Neural cell (in vitro differentiated cells): ENCODE data around the gene PRICKLE2. TPM values are rescaled to one million over a fixed set of nuclear protein-coding genes. Genes with fewer than 3 reads are reported as not detected.

ENCODE experiments used
- H2AFZ ChIP-seq: fragments of 200-600, 300-800 bp; sonication (generic), shearing (Covaris generic); 2 replicates; pipeline ENCODE4 v1.6.0; 2014; ENCODE audit warnings: low read depth, mild to moderate bottlenecking, antibody characterized with exemption, low read length, moderate library complexity
- H3F3A ChIP-seq: fragments of 200-600 bp; shearing (Covaris generic); 2 replicates; pipeline ENCODE4 v1.6.1; 2016; ENCODE audit warnings: mild to moderate bottlenecking, moderate library complexity, mixed read lengths, antibody characterized with exemption, low read length; ENCODE audit not compliant: insufficient read depth, poor library complexity, severe bottlenecking
- H3K27ac ChIP-seq: fragments of 200-600, 300-800 bp; sonication (generic), shearing (Covaris generic); 2 replicates; pipeline ENCODE4 v1.5.1; 2014; ENCODE audit warnings: mild to moderate bottlenecking, low read length, moderate library complexity
- H3K27me3 ChIP-seq: fragments of 300-800, 200-600 bp; sonication (generic), shearing (Covaris generic); 2 replicates; pipeline ENCODE4 v1.6.0; 2014; ENCODE audit warnings: mild to moderate bottlenecking, low read depth, low read length, moderate library complexity; ENCODE audit not compliant: insufficient read depth
- H3K36me3 ChIP-seq: fragments of 300-800, 200-600 bp; sonication (generic), shearing (Covaris generic); 2 replicates; pipeline ENCODE4 v1.5.1; 2014; ENCODE audit warnings: mild to moderate bottlenecking, antibody characterized with exemption, low read length, moderate library complexity; ENCODE audit not compliant: insufficient read depth
- H3K4me2 ChIP-seq: fragments of 300-800, 200-600 bp; sonication (generic), shearing (Covaris generic); 2 replicates; pipeline ENCODE4 v1.6.0; 2014; ENCODE audit warnings: mild to moderate bottlenecking, low read length
- H3K4me3 ChIP-seq: fragments of 300-800, 200-600 bp; sonication (generic), shearing (Covaris generic); 2 replicates; pipeline ENCODE4 v1.5.1; 2014; ENCODE audit warnings: mild to moderate bottlenecking, low read length, moderate library complexity
- H3K79me2 ChIP-seq: fragments of 200-600 bp; shearing (Covaris generic); replicated peaks from 2 replicates; pipeline ENCODE4 v1.6.0; 2014; ENCODE audit warnings: mild to moderate bottlenecking, low read length, moderate library complexity; ENCODE audit not compliant: insufficient read depth
- H3K9ac ChIP-seq: fragments of 300-800, 200-600 bp; sonication (generic), shearing (Covaris generic); 2 replicates; pipeline ENCODE4 v1.6.1; 2016; ENCODE audit warnings: mild to moderate bottlenecking, low read length, mixed read lengths
- H3K9me2 ChIP-seq: fragments of 200-600 bp; shearing (Covaris generic); 2 replicates; pipeline ENCODE4 v1.6.1; 2016; ENCODE audit warnings: mild to moderate bottlenecking, low read length, mixed read lengths; ENCODE audit not compliant: insufficient read depth
- H3K9me3 ChIP-seq: fragments of 200-600, 300-800 bp; sonication (generic), shearing (Covaris generic); 2 replicates; pipeline ENCODE4 v1.6.1; 2016; ENCODE audit warnings: mild to moderate bottlenecking, mixed run types, low read length, moderate library complexity, mixed read lengths
- H4K20me1 ChIP-seq: fragments of 200-600 bp; shearing (Covaris generic); 2 replicates; pipeline ENCODE4 v1.6.1; 2016; ENCODE audit warnings: mild to moderate bottlenecking, mixed run types; ENCODE audit not compliant: insufficient read depth
- CTCF ChIP-seq: fragments of 450-650 bp; IDR thresholded peaks from 2 replicates; pipeline ENCODE4 v1.5.1; 2014; ENCODE audit warnings: antibody characterized with exemption, mild to moderate bottlenecking, moderate library complexity; ENCODE audit not compliant: poor library complexity, severe bottlenecking
- EP300 ChIP-seq: fragments of 450-650 bp; conservative IDR thresholded peaks from 2 replicates; pipeline ENCODE4 v1.6.1; 2014; ENCODE audit warnings: antibody characterized with exemption, mild to moderate bottlenecking, moderate library complexity; ENCODE audit not compliant: poor library complexity, severe bottlenecking
- EZH2 ChIP-seq: fragments of 200-600, 300-800 bp; shearing (Covaris generic), sonication (generic); IDR thresholded peaks from 2 replicates; pipeline ENCODE4 v1.6.1; 2014; ENCODE audit warnings: antibody characterized with exemption, low read length, borderline replicate concordance, mild to moderate bottlenecking; ENCODE audit not compliant: insufficient read depth, poor library complexity, severe bottlenecking
- MXI1 ChIP-seq: fragments of 450-650 bp; conservative IDR thresholded peaks from 2 replicates; pipeline ENCODE4 v1.6.1; 2014; ENCODE audit warnings: antibody characterized with exemption, mild to moderate bottlenecking; ENCODE audit not compliant: poor library complexity, severe bottlenecking
- POLR2AphosphoS5 ChIP-seq: IDR thresholded peaks from 2 replicates; pipeline ENCODE4 v1.6.1; 2012
- RAD21 ChIP-seq: fragments of 450-650 bp; conservative IDR thresholded peaks from 2 replicates; pipeline ENCODE4 v1.6.1; 2014; ENCODE audit warnings: antibody characterized with exemption, mild to moderate bottlenecking, moderate library complexity
- SMC3 ChIP-seq: fragments of 450-650 bp; conservative IDR thresholded peaks from 2 replicates; pipeline ENCODE4 v1.6.1; 2014; ENCODE audit warnings: antibody characterized with exemption, mild to moderate bottlenecking, moderate library complexity; ENCODE audit not compliant: poor library complexity
- TAF1 ChIP-seq: IDR thresholded peaks from 2 replicates; pipeline ENCODE4 v1.6.1; 2012; ENCODE audit warnings: low read depth
- polyA plus RNA-seq: library from polyadenylated mRNA; depleted of rRNA; stranded (reverse); fragments of >200 nt; gene quantifications from 2 replicates; pipeline ENCODE4 v1.2.3, GENCODE V29; 2014
- TF ChIP-seq, protein P1 (sequence below): IDR thresholded peaks from 2 replicates; pipeline ENCODE4 v1.6.1; 2012; ENCODE audit warnings: borderline replicate concordance

Gene PRICKLE2
- polyA plus RNA-seq, 1 donor from 2014 or later: 8.7 TPM

- no peak for TF ChIP-seq EP300
- no peak for TF ChIP-seq SMC3
Measured at GRCh38 chr3:64108784-64109317, 116.4 kb downstream of the PRICKLE2 start (continued).

DNA sequence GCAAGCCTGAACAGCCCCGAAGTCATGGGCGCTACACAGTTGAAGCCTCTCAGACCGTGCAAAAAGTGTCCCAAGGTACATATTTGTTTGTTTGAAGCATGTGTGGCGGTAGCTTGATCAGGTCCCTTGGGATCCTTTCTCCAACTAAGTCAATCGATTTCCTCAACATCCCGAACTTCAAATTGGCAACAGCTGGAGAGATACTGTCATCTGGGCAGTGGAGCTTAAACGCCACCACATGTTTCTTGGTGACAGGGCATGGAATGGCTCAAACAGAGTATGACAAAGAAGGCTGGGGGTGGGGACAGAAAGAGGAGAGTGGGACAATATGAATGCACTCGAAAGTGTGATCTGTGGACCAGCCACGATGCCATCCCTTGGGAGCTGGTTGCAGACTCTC is 117.0 kb downstream of the PRICKLE2 start:
- Histone ChIP-seq H3K9me2 (no peaks in the 10 kb centered on the region), H3K27ac (no peak overlapping the region), H3K79me2 (no peaks in the 10 kb centered on the region), H3K27me3 (no peaks in the 10 kb centered on the region), H2AFZ (no peak overlapping the region), H3F3A (no peaks in the 10 kb centered on the region), H4K20me1 (no peaks in the 10 kb centered on the region), H3K4me2 (no peak overlapping the region), H3K4me3 (no peak overlapping the region), H3K9ac (no peak overlapping the region), H3K9me3 (no peaks in the 10 kb centered on the region), H3K36me3 (no peaks in the 10 kb centered on the region)
- TF ChIP-seq EZH2 (no peak), POLR2AphosphoS5 (no peak)

DNA sequence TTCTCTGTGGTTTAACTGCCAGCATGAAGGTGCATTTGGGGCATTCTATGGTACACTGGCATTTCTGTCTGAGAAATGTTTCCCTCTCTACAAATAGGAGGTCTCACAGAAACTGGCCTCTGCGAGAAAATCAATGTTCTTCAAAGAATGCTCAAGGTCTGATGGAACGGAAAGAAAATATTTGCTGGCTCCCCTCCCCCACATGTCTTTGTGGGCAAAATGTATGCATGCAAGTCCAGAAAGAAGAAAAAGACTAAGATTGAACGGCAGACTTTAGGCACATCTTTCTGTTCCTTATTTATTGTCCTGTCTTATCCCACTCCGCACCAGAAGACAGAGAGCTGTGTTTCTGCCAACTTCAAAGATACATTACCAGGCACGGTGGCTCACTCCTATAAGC is 118.1 kb downstream of the PRICKLE2 start:
- Histone ChIP-seq H3K9me3 (no peaks in the 10 kb centered on the region), H3F3A (no peaks in the 10 kb centered on the region), H4K20me1 (no peaks in the 10 kb centered on the region), H3K27ac (no peak overlapping the region), H2AFZ (no peak overlapping the region), H3K4me2 (no peak overlapping the region), H3K36me3 (no peaks in the 10 kb centered on the region), H3K4me3 (no peak overlapping the region), H3K79me2 (no peaks in the 10 kb centered on the region), H3K9me2 (no peaks in the 10 kb centered on the region), H3K27me3 (no peaks in the 10 kb centered on the region), H3K9ac (no peak overlapping the region)
- TF ChIP-seq CTCF (no peak), MXI1 (no peak), RAD21 (no peak), EZH2 (no peak), SMC3 (no peak), TAF1 (no peak), EP300 (no peak), POLR2AphosphoS5 (no peak)
- TF ChIP-seq, protein P1, sequence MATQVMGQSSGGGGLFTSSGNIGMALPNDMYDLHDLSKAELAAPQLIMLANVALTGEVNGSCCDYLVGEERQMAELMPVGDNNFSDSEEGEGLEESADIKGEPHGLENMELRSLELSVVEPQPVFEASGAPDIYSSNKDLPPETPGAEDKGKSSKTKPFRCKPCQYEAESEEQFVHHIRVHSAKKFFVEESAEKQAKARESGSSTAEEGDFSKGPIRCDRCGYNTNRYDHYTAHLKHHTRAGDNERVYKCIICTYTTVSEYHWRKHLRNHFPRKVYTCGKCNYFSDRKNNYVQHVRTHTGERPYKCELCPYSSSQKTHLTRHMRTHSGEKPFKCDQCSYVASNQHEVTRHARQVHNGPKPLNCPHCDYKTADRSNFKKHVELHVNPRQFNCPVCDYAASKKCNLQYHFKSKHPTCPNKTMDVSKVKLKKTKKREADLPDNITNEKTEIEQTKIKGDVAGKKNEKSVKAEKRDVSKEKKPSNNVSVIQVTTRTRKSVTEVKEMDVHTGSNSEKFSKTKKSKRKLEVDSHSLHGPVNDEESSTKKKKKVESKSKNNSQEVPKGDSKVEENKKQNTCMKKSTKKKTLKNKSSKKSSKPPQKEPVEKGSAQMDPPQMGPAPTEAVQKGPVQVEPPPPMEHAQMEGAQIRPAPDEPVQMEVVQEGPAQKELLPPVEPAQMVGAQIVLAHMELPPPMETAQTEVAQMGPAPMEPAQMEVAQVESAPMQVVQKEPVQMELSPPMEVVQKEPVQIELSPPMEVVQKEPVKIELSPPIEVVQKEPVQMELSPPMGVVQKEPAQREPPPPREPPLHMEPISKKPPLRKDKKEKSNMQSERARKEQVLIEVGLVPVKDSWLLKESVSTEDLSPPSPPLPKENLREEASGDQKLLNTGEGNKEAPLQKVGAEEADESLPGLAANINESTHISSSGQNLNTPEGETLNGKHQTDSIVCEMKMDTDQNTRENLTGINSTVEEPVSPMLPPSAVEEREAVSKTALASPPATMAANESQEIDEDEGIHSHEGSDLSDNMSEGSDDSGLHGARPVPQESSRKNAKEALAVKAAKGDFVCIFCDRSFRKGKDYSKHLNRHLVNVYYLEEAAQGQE: no peak
